HG03135 (cell line): ENCODE results near the gene TAF11L13.

Experiments used
- ATAC-seq: cut with Tn5 transposase; IDR thresholded peaks from one replicate; pipeline ENCODE4 v1.9.1; 2021; ENCODE audit warnings: mild to moderate bottlenecking, moderate library complexity; ENCODE audit not compliant: unreplicated experiment

Gene TAF11L13

GRCh38 chr5:17678751-17679324 lies 47.0 kb downstream of the TAF11L13 start:
- no peak for ATAC-seq

- ATAC-seq = no peak
Observed at GRCh38 chr5:17679597-17680203, 47.8 kb downstream of the TAF11L13 start.

- ATAC-seq = no peak
Observed at GRCh38 chr5:17680737-17681136, 48.8 kb downstream of the TAF11L13 start.
